Fibroblast of the conjunctiva (primary cell): ENCODE measurements around the gene ZNF618.

Experiments
- DNase-seq: peaks from one replicate; pipeline ENCODE4 v3.0.0-alpha.2; 2010; ENCODE audit warnings: low read depth

Gene ZNF618

DNA sequence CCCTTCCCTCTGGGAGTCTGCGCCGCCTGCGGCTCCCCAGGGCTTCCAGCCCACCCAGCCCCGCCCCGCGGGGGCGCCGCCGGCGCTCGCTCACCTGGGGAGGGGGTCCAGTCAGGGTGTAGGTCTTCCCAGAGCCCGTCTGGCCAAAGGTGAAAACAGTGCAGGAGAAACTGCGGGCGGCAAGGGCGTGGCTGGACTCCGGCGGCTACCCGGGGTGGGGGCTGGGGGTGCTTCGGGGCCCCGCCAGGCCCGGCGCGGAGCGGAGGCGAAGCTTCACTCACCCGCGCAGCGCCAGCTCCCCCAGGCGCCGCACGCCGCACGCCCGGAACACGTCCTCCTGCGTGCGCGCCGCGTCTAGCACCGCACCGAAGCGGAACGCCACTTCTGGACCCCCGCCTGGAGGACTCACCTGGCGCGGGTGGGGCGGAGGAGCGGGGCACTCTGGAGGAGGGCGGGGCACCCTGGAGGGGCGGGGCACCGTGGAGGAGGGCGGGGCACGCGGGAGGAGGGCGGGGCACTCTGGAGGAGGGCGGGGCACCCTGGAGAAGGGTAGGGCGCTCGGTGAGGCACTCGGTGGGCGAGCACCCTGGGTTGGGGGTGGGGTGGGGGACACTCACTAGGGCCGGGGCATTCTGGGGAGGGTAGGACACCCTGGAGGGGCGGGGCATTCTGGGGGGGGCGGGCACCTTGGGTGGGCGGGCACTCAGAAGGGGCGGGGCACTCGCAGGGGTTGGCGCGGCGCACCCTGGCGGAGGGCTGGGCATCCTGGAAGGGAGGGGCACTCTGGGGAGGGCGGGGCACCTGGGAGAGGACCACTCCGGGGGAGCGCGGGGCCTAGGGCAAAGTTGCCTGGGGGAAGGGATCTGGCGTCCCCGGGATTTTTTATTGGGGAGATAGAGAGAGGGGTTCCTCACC is 222.2 kb downstream of the ZNF618 start:
- no peak for DNase-seq

GRCh38 chr9:114098936-114099668 is 223.0 kb downstream of the ZNF618 start, which contains the start of gene KIF12:
Gene KIF12 (minus strand): TSS chr9:114099292. CDS start chr9:114099276, 16 bp downstream.
- no peak for DNase-seq

GRCh38 chr9:114099669-114100270 is 223.7 kb downstream of the ZNF618 start:
- DNase-seq: no peak

DNA sequence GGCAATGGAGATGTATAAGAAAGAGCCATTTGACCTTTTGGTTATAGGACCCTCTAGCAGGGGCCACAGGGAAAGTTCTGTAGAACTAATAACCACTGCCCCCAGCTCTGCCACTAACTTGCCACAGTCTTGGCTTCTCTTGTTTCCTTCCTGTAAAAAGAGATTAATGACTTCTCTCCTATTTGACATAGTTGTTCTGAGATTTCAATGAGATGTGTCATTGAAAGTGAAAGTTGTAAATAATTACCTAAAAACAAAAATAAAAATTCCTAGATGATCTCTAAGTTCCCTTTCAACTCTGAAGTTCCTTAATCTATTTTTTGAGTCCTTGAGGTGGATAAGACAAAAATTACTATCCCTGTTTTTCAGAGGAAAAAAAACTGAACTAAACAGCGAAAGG is 224.4 kb downstream of the ZNF618 start:
- DNase-seq: no peak

DNA sequence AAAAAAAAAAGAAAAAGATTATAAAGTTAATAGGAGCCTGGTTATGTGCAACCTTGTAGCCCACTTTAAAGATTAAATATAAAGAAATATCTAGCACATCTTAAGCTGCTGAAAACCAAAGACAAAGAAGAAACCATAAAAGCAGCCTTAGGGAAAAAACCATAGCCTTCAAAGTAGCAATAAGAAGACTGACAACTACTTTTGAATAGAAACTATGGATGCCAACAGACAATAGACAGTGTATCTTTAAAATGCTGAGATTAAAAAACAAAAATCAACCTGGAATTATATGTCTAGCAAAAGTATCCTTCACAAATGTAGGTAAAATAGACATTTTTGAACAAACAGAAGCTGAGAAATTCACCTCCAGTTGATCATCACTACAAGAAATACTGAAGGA is 226.4 kb downstream of the ZNF618 start:
- no peak for DNase-seq

DNA sequence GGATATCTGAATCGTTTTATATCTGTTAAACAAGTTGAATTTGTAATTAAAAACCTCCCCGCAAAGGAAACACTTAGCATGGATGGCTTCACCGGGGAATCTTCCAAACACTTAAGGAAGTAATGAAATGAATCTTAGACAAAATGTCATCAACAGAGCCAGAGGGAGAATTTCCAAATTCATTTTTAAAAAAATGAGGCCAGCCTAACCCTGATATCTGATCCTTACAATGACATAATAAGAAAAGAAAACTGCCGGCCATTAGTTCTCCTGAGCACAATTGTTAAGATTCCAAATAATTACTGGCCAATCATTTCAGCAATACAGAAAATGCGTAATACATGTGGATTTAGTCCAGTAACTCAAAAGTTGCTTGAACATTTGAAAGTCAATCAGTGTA is 229.1 kb downstream of the ZNF618 start:
- no peak for DNase-seq
